ENCODE measurements around the gene KRTAP20-3. TPM values are rescaled to one million over a fixed set of nuclear protein-coding genes. Genes with fewer than 3 reads are reported as not detected.

The KRTAP20-3 gene

GRCh38 chr21:30689822-30690221 is 47.2 kb downstream of the KRTAP20-3 start:
- H3K14ac ChIP-seq (ENCODE audit: low read length), result no peak overlapping the region
- no peak for DNase-seq (ENCODE audit: low spot score)
- no peak overlapping the region for H2AFZ ChIP-seq (ENCODE audit: low read length)
- H3K23ac ChIP-seq (ENCODE audit: low read depth, low read length, poor library complexity), result no peak overlapping the region
- H2BK12ac ChIP-seq (ENCODE audit: low read length), result no peak overlapping the region
- no peak overlapping the region for H3K4ac ChIP-seq (ENCODE audit: low read length)
- no CpG with 5 or more reads among the region's 7 CpGs for WGBS, 2 donors (ENCODE audit: extremely low coverage in 2 of 2, insufficient read length in 2 of 2, insufficient replicate concordance in 1 of 2)
- H3K18ac ChIP-seq (ENCODE audit: low read length), result no peak overlapping the region
- no peak overlapping the region for H4K8ac ChIP-seq (ENCODE audit: low read depth, low read length)
- peak overlapping the region; percentile 5 for H2BK5ac ChIP-seq (ENCODE audit: low read length)
- no peak overlapping the region for H3K4me3 ChIP-seq (ENCODE audit: low read length in 2 of 2)
- H3K27ac ChIP-seq (replicated peaks; ENCODE audit: low read length), result no peak overlapping the region
- no peaks in the 10 kb centered on the region for H3K36me3 ChIP-seq (replicated peaks in 1 of 2; ENCODE audit: control insufficient read depth in 2 of 2, insufficient read depth in 2 of 2, low read length in 2 of 2)
- H3K4me2 ChIP-seq (ENCODE audit: insufficient read depth, low read length, poor library complexity, severe bottlenecking), result no peak overlapping the region
- no peak overlapping the region for H4K91ac ChIP-seq (ENCODE audit: low read depth, low read length, poor library complexity)
- no peak overlapping the region for H2BK120ac ChIP-seq (ENCODE audit: low read depth, low read length)
- no peak overlapping the region for H2BK15ac ChIP-seq (ENCODE audit: low read length)
- no peaks in the 10 kb centered on the region for H3K9me3 ChIP-seq (replicated peaks in 1 of 2; ENCODE audit: control insufficient read depth in 2 of 2, insufficient read depth in 1 of 2, low read depth in 1 of 2, low read length in 2 of 2)
- no peaks in the 10 kb centered on the region for H3K27me3 ChIP-seq (ENCODE audit: control insufficient read depth in 3 of 3, insufficient read depth in 3 of 3, low read depth in 1 of 3, low read length in 3 of 3)
- H3K4me1 ChIP-seq (ENCODE audit: control insufficient read depth in 2 of 2, insufficient read depth in 1 of 2, low read depth in 1 of 2, low read length in 2 of 2), result no peaks in the 10 kb centered on the region
- H3K79me1 ChIP-seq (ENCODE audit: low read depth, low read length), result no peaks in the 10 kb centered on the region
- H3K9ac ChIP-seq (ENCODE audit: low read depth, low read length, poor library complexity), result no peak overlapping the region
- H2AK5ac ChIP-seq (ENCODE audit: low read depth, low read length), result no peak overlapping the region

Small RNA genes lying within 50 kb of the gene (small RNA-seq; reads per million reads assigned to genes)
- gene KRTAP20-1 (ENCODE audit: insufficient read depth), result not detected
- not detected for gene KRTAP20-3 (ENCODE audit: insufficient read depth)
- not detected for gene KRTAP20-4 (ENCODE audit: insufficient read depth)
- gene KRTAP22-1 (ENCODE audit: insufficient read depth), result not detected
